Dedifferentiated amniotic fluid mesenchymal stem cell (primary cell): Measurements from ENCODE around the gene EN1.

ENCODE experiments used
- DNase-seq: peaks from one replicate; pipeline ENCODE4 v3.0.0-alpha.2; 2016; ENCODE audit errors: extremely low spot score

EN1 gene

GRCh38 chr2:118822572-118822971, 24.9 kb downstream of the EN1 start:
- no peak for DNase-seq

- DNase-seq = no peak
Observed at GRCh38 chr2:118822015-118822414, 25.4 kb downstream of the EN1 start.

GRCh38 chr2:118817469-118817868, 30.0 kb downstream of the EN1 start:
- no peak for DNase-seq

- DNase-seq = no peak
Observed at GRCh38 chr2:118816669-118817068, 30.8 kb downstream of the EN1 start.

- no peak for DNase-seq
Observed at GRCh38 chr2:118815731-118816130, 31.7 kb downstream of the EN1 start.

GRCh38 chr2:118815314-118815713, 32.1 kb downstream of the EN1 start:
- DNase-seq = no peak

- DNase-seq = no peak
Observed at GRCh38 chr2:118814368-118814767, 33.1 kb downstream of the EN1 start.

- no peak for DNase-seq
Observed at GRCh38 chr2:118813601-118814339, 33.7 kb downstream of the EN1 start.

GRCh38 chr2:118813111-118813510, 34.3 kb downstream of the EN1 start:
- DNase-seq = no peak

GRCh38 chr2:118812552-118812951, 34.9 kb downstream of the EN1 start:
- no peak for DNase-seq

GRCh38 chr2:118811514-118812115, 35.8 kb downstream of the EN1 start:
- DNase-seq = no peak

GRCh38 chr2:118810766-118811165, 36.7 kb downstream of the EN1 start:
- no peak for DNase-seq

GRCh38 chr2:118808429-118808809, 39.0 kb downstream of the EN1 start:
- no peak for DNase-seq

GRCh38 chr2:118807668-118808428, 39.6 kb downstream of the EN1 start:
- DNase-seq = no peak

- no peak for DNase-seq
Observed at GRCh38 chr2:118806797-118807667, 40.4 kb downstream of the EN1 start.

- no peak for DNase-seq
Observed at GRCh38 chr2:118805064-118805690, 42.3 kb downstream of the EN1 start.

- DNase-seq = no peak
Observed at GRCh38 chr2:118803012-118803411, 44.4 kb downstream of the EN1 start.

GRCh38 chr2:118801151-118801550, 46.3 kb downstream of the EN1 start:
- DNase-seq = no peak

GRCh38 chr2:118800736-118801135, 46.7 kb downstream of the EN1 start:
- DNase-seq = no peak

- DNase-seq = no peak
Observed at GRCh38 chr2:118794546-118794945, 52.9 kb downstream of the EN1 start.
